H9 (cell line): ENCODE results near the gene MFSD1. TPM values are rescaled to one million over a fixed set of nuclear protein-coding genes. Genes with fewer than 3 reads are reported as not detected.

ENCODE experiments used
- DNase-seq: peaks from one replicate; pipeline ENCODE4 v3.0.0-alpha.2; 2017
- H2AFZ ChIP-seq: one replicate; pipeline ENCODE4 v1.6.1; 2013; ENCODE audit warnings: mild to moderate bottlenecking, low read length, control low read depth, moderate library complexity
- H2AK5ac ChIP-seq: 2 replicates; pipeline ENCODE4 v1.6.1; 2013; ENCODE audit warnings: low read length, control low read depth, mixed read lengths; ENCODE audit not compliant: insufficient read length
- H2BK120ac ChIP-seq: one replicate; pipeline ENCODE4 v1.6.1; 2013; ENCODE audit warnings: low read depth, mild to moderate bottlenecking, low read length, control low read depth, inconsistent platforms; ENCODE audit not compliant: poor library complexity, severe bottlenecking
- H2BK12ac ChIP-seq: 2 replicates; pipeline ENCODE4 v1.6.1; 2013; ENCODE audit warnings: low read length, control low read depth, mixed read lengths, low read depth; ENCODE audit not compliant: insufficient read length
- H2BK15ac ChIP-seq: 2 replicates; pipeline ENCODE4 v1.6.1; 2013; ENCODE audit warnings: low read depth, low read length, control low read depth
- H2BK20ac ChIP-seq: one replicate; pipeline ENCODE4 v1.6.1; 2013; ENCODE audit warnings: low read depth, mild to moderate bottlenecking, low read length, control low read depth, inconsistent platforms; ENCODE audit not compliant: poor library complexity, severe bottlenecking
- H2BK5ac ChIP-seq: 2 replicates; pipeline ENCODE4 v1.6.1; 2013; ENCODE audit warnings: low read length, control low read depth, mixed read lengths; ENCODE audit not compliant: insufficient read length
- H3K14ac ChIP-seq: 2 replicates; pipeline ENCODE4 v1.6.1; 2013; ENCODE audit warnings: low read length, control low read depth; ENCODE audit not compliant: insufficient read depth
- H3K18ac ChIP-seq: 2 replicates; pipeline ENCODE4 v1.6.1; 2013; ENCODE audit warnings: low read depth, mild to moderate bottlenecking, mixed read lengths, low read length, control low read depth; ENCODE audit not compliant: insufficient read length
- H3K23ac ChIP-seq: 2 replicates; pipeline ENCODE4 v1.6.1; 2013; ENCODE audit warnings: low read length, control low read depth, mixed read lengths, low read depth; ENCODE audit not compliant: insufficient read length
- H3K23me2 ChIP-seq: 2 replicates; pipeline ENCODE4 v1.6.1; 2013; ENCODE audit warnings: low read depth, mild to moderate bottlenecking, mixed read lengths, low read length, control low read depth; ENCODE audit not compliant: insufficient read length, poor library complexity, severe bottlenecking
- H3K27ac ChIP-seq: 2 replicates; pipeline ENCODE4 v1.5.1; 2013; ENCODE audit warnings: low read length, control low read depth, mixed read lengths, low read depth; ENCODE audit not compliant: insufficient read length
- H3K27me3 ChIP-seq: 2 replicates; pipeline ENCODE4 v1.6.1; 2013; ENCODE audit warnings: low read length, control low read depth, inconsistent platforms; ENCODE audit not compliant: insufficient read depth
- H3K4ac ChIP-seq: 2 replicates; pipeline ENCODE4 v1.6.1; 2013; ENCODE audit warnings: low read depth, mild to moderate bottlenecking, control low read depth, inconsistent platforms, low read length, moderate library complexity
- H3K4me1 ChIP-seq: 2 replicates; pipeline ENCODE4 v1.6.1; 2013; ENCODE audit warnings: low read length, control low read depth, inconsistent platforms; ENCODE audit not compliant: insufficient read depth
- H3K4me2 ChIP-seq: 2 replicates; pipeline ENCODE4 v1.6.1; 2013; ENCODE audit warnings: low read length, control low read depth, mixed read lengths; ENCODE audit not compliant: insufficient read length, insufficient read depth
- H3K56ac ChIP-seq: 2 replicates; pipeline ENCODE4 v1.6.1; 2013; ENCODE audit warnings: low read depth, mild to moderate bottlenecking, mixed read lengths, low read length, control low read depth; ENCODE audit not compliant: insufficient read length
- H3K79me1 ChIP-seq: 2 replicates; pipeline ENCODE4 v1.6.1; 2013; ENCODE audit warnings: low read depth, mild to moderate bottlenecking, moderate library complexity, low read length, control low read depth, inconsistent platforms; ENCODE audit not compliant: insufficient read depth, poor library complexity, severe bottlenecking
- H3K79me2 ChIP-seq: 2 replicates; pipeline ENCODE4 v1.6.1; 2013; ENCODE audit warnings: low read length, control low read depth, inconsistent platforms; ENCODE audit not compliant: insufficient read depth
- H3K9ac ChIP-seq: 2 replicates; pipeline ENCODE4 v1.6.1; 2013; ENCODE audit warnings: low read length, control low read depth, mixed read lengths; ENCODE audit not compliant: insufficient read length; ENCODE audit errors: extremely low read depth
- H3K9me3 ChIP-seq: one replicate; pipeline ENCODE4 v1.6.1; 2013; ENCODE audit warnings: low read depth, low read length, inconsistent platforms; ENCODE audit not compliant: control insufficient read depth
- H3T11ph ChIP-seq: one replicate; pipeline ENCODE4 v1.6.1; 2013; ENCODE audit warnings: mild to moderate bottlenecking, low read length, control low read depth, inconsistent platforms
- H4K20me1 ChIP-seq: one replicate; pipeline ENCODE4 v1.6.1; 2013; ENCODE audit not compliant: control insufficient read depth, insufficient read length, insufficient read depth
- H4K5ac ChIP-seq: 2 replicates; pipeline ENCODE4 v1.6.1; 2013; ENCODE audit warnings: low read depth, mild to moderate bottlenecking, mixed read lengths, low read length, control low read depth; ENCODE audit not compliant: insufficient read length
- H4K8ac ChIP-seq: replicated peaks from 2 replicates; pipeline ENCODE4 v1.6.1; 2013; ENCODE audit warnings: low read length, control low read depth, mixed read lengths, low read depth; ENCODE audit not compliant: insufficient read length
- H4K91ac ChIP-seq: 2 replicates; pipeline ENCODE4 v1.6.1; 2013; ENCODE audit warnings: low read depth, mild to moderate bottlenecking, moderate library complexity, mixed read lengths, low read length, control low read depth; ENCODE audit not compliant: insufficient read length
- H3K27ac Mint-ChIP-seq, 3 experiments: 2 replicates in 2 of 3; 3 replicates in 1 of 3; pipeline ENCODE4 v1.8.0; 2020 to 2021; ENCODE audit warnings: mixed read lengths in 3 of 3, mild to moderate bottlenecking in 1 of 3, moderate library complexity in 1 of 3
- H3K27me3 Mint-ChIP-seq: 2 replicates; pipeline ENCODE4 v1.8.0; 2021; ENCODE audit warnings: low read depth, mild to moderate bottlenecking, moderate library complexity, mixed read lengths
- H3K36me3 Mint-ChIP-seq, 3 experiments: 2 replicates in 2 of 3; 3 replicates in 1 of 3; pipeline ENCODE4 v1.8.0; 2020 to 2021; ENCODE audit warnings: low read depth in 3 of 3, mixed read lengths in 3 of 3; ENCODE audit not compliant: insufficient read depth in 1 of 3
- H3K4me1 Mint-ChIP-seq, 2 experiments: 2 replicates each; pipeline ENCODE4 v1.8.0; 2020; ENCODE audit warnings: mixed read lengths in 2 of 2
- H3K4me3 Mint-ChIP-seq, 2 experiments: 2 replicates in 1 of 2; 3 replicates in 1 of 2; pipeline ENCODE4 v1.8.0; 2020 to 2021; ENCODE audit warnings: mild to moderate bottlenecking in 2 of 2, mixed read lengths in 2 of 2, moderate library complexity in 1 of 2
- H3K9me3 Mint-ChIP-seq, 2 experiments: 2 replicates in 1 of 2; 3 replicates in 1 of 2; pipeline ENCODE4 v1.8.0; 2020; ENCODE audit warnings: mild to moderate bottlenecking in 2 of 2, mixed read lengths in 2 of 2, moderate library complexity in 1 of 2
- CTCF ChIP-seq: fragments of 200-600 bp; sonication (generic); conservative IDR thresholded peaks from 3 replicates; pipeline ENCODE4 v1.8.0; 2021; ENCODE audit warnings: antibody characterized with exemption, mild to moderate bottlenecking
- WGBS: extraction: QIAGEN DNeasy Blood & Tissue Kit; methylation state at CpG from one replicate; pipeline ENCODE4 v1.1.7; 2013; ENCODE audit warnings: missing lambda C conversion rate, low lambda C conversion rate, mixed read lengths; ENCODE audit not compliant: insufficient read length; ENCODE audit errors: extremely low coverage; 5-methylcytosine and 5-hydroxymethylcytosine counted together
- long read RNA-seq: library from polyadenylated mRNA; unstranded; transcript quantifications from one replicate; pipeline ENCODE4 v2.0.0, GENCODE V29; 2020
- total RNA-seq: library from RNA; stranded (reverse); gene quantifications from 2 replicates; pipeline ENCODE4 v1.2.1, GENCODE V29; 2021

The MFSD1 gene
- 9.5 and 10.4 TPM in 2 replicates for total RNA-seq
- long read RNA-seq, transcript MFSD1-203 (16 exons, 2,423 nt) = major isoform, 114 of 137 reads
- long read RNA-seq, partial matches to known transcripts = 1 of 137 reads
- long read RNA-seq, other reads (novel, unspliced or antisense) = 17 of 137 reads

- Mint-ChIP-seq H3K4me3 (peak within 1 kb of the TSS; percentile 82 to 90), H3K9me3 (no peaks in the 10 kb centered on the region), H3K4me1 (peaks cover 10 to 14% of the 10 kb centered on the region in 2 experiments), H3K27me3 (peaks cover 36% of the 10 kb centered on the region), H3K27ac (no peak within 1 kb of the TSS), H3K36me3 (no peaks in the 10 kb centered on the region)
- H2BK12ac ChIP-seq = no peak within 1 kb of the TSS
- no peak within 1 kb of the TSS for H3K4ac ChIP-seq
- H2BK5ac ChIP-seq = no peak within 1 kb of the TSS
- peak within 1 kb of the TSS; percentile 99 for H3K4me2 ChIP-seq
- H3K9ac ChIP-seq = peak within 1 kb of the TSS; percentile 60
- H3K79me1 ChIP-seq = no peaks in the 10 kb centered on the region
- H3K27me3 ChIP-seq = peaks cover 10% of the 10 kb centered on the region; the same call in 1 of the 2 replicates
- H3K9me3 ChIP-seq = no peaks in the 10 kb centered on the region
- H2BK20ac ChIP-seq = no peak within 1 kb of the TSS
- no peaks in the 10 kb centered on the region for H4K20me1 ChIP-seq
- no peak within 1 kb of the TSS for H3K56ac ChIP-seq
- H3K27ac ChIP-seq = no peak within 1 kb of the TSS
- no peaks in the 10 kb centered on the region for H3K4me1 ChIP-seq
- H2BK15ac ChIP-seq = no peak within 1 kb of the TSS
- no peak within 1 kb of the TSS for H3K23ac ChIP-seq
- DNase-seq = peak; percentile 92
- no peak within 1 kb of the TSS for H4K91ac ChIP-seq
- H2BK120ac ChIP-seq = no peak within 1 kb of the TSS
- WGBS = no CpG with 5 or more reads among the region's 61 CpGs
- no peak for TF ChIP-seq CTCF
- no peaks in the 10 kb centered on the region for H3K79me2 ChIP-seq
- no peak within 1 kb of the TSS for H2AK5ac ChIP-seq
- H3T11ph ChIP-seq = no peak within 1 kb of the TSS
- H3K14ac ChIP-seq = no peak within 1 kb of the TSS; the same call in 1 of the 2 replicates
- peaks cover 7% of the 10 kb centered on the region for H3K23me2 ChIP-seq
- no peak within 1 kb of the TSS for H4K5ac ChIP-seq
- no peak within 1 kb of the TSS for H4K8ac ChIP-seq
- no peak within 1 kb of the TSS for H3K18ac ChIP-seq
- H2AFZ ChIP-seq = peak within 1 kb of the TSS; percentile 75
Observed at GRCh38 chr3:158801696-158802408, at the start of gene MFSD1. TSS of gene MFSD1 (plus strand) at chr3:158802054. CDS start at chr3:158802153, 99 bp downstream.
